Stimulated activated CD8-positive, alpha-beta memory T cell treated with anti-CD3 and anti-CD28 coated beads, Interleukin-7, amount 100 ng/mL, for 48 hours (primary cell): Measurements from ENCODE around the gene ASTN2.
A peak's percentile ranks its signal among the peaks of the same experiment; 100 is the strongest.

ENCODE experiments used
- DNase-seq, 2 donors: peaks; one replicate each; pipeline ENCODE4 v3.0.0-alpha.2; 2020; ENCODE audit warnings: low read depth in 1 of 2; ENCODE audit errors: extremely low read depth in 1 of 2

ASTN2 gene

DNA sequence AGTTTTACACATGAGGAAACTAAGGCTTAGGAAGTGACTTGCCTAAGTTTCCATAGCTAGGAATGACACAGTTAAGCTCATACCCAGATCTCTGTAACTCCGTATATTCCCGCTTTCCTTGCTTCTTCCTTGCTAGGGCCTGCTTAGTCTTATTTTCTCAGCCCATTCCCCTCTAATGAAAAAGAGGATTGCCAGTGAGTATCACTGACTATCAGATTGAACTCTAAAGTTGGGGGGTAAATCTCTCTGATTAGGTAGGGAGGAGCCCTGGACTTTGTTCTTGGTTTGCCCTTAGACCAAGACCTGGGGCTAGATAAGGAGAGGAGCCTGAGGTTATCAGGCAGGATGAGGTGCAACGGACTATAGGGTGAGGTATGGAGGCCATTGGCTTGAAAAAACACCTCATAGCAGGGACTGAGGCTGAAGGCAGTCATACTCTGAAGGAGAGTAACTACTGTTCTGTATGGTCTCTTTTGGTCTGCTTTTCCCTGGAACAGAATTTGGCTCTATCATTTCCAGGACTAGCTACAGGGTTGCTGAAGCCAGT, 725.3 kb downstream of the ASTN2 start:
- no peak for DNase-seq

DNA sequence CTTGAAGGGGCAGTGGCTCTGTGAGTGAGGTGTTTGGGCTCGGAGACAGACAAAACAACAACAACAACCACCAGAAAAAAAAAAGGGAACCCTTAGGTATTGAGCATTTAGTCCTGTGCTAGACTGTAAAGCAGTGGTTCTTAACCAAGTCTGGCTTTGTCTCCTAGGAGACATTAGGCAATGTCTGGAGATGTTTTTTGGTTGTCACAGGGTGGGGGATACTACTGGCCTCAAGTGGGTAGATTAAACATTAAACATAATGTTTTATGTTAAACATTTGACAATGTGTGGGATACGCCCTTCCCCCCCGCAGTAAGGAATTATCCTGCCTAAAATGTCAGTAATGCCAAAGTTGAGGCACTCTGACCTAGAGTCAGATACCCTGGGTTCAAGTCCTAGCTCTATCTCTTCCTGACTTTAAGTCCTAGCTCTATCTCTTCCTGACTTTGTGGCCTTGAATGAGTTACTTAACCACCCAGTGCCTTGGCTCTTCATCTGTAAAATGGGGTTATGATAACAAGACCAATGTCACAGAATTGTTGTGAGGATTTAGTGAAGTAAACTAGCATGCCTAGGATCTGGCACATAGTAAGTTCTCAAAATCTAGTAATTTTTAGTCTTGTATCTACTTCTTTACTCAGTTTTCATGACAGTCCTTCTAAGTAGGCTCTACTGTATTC, 725.9 kb downstream of the ASTN2 start:
- DNase-seq: no peak

DNA sequence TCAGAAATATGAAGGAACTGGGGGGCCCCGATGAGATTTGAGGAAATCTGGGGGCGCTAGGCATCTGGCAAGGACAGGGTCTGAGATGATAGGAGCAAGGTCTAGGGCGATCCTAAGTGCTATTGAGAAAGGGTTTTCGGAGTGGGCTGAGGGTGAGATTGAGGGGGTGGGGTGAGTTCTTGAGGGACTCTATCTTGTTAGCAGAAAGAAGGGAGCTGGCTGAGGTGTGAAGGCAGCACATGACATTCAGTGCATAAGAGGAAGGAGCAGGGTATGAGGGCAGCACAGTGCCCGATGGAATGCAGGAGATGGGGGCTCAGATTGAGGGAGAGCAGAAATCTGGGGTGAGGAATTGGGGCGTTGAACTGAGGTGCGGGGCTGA, 727.1 kb downstream of the ASTN2 start:
- no peak for DNase-seq

DNA sequence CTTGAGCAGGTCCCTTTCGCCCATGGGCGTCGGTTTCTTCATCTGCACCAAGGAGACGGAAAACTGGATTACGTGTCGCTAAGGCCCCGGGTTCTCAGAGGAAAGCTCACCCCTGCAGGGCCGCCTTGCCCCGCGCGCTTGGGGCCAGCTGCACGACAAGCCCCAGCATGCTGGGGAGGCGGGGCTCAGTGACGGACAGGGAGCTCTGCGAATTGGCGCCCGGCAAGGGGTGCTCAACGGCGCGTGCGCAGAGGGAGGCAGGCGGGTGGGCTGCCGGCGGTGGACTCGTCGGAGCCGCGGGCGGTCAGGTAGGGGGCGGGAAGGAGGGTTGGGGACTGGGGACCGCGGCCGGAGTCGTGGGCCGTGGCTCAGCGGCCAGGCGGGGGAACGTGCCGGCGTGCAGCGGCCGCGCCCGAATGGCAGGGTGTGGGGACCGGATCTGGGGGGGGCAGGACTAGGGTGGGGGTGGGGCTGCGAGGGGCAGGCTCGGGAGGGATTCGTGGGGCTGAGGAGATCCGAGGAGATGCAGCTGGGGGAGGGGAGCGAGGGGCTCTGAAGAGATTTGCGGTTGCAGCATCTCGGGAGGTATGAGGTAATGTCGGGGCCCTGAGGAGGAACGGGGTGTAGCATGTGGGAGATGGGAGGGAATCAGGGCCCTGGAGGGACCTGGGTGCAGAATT, 727.6 kb downstream of the ASTN2 start, which contains the start of gene TRIM32:
TRIM32 (plus strand) TSS at position 232 of the 680 bp plus-strand sequence. CDS start 10,438 bp downstream, outside the sequence.
- peak; percentile 80 to 87 for DNase-seq

DNA sequence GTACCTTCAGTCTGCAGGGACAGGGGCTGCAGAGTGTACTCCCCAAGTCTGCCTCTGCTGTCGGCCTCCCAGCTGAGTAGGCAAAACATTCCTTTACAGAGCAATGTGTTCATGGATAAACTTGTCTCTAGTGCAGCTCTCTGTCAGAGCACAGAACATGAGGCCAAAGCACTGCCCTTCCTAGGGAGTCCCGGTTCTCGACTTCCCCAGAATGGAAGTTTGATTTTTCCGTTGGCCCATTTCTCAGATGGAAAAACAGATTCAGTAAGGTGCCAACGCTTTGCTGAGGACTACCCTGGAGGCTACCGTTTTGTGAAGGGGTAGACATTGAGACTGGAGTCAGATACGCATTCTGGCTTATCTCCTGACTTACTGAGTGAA, 728.2 kb downstream of the ASTN2 start:
- DNase-seq: no peak

DNA sequence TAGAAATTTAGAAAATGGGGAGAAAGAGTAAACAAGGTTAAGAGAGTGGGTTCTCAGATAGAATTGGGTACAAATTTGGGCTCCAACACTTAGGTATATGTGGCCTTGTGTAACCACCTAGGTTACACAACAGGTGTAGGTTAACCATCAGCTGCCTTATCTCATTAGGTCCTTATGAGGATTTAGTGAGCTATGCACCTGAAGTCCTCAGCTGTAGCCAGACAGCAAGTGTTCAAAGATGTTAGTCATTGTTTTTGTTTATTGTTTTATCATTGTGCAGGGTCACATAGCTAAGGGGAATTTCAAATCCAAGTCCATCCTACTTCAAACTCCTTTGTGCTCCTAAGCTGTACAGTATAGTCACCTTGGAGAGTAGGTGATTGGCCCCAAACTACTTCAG, 728.7 kb downstream of the ASTN2 start:
- no peak for DNase-seq

DNA sequence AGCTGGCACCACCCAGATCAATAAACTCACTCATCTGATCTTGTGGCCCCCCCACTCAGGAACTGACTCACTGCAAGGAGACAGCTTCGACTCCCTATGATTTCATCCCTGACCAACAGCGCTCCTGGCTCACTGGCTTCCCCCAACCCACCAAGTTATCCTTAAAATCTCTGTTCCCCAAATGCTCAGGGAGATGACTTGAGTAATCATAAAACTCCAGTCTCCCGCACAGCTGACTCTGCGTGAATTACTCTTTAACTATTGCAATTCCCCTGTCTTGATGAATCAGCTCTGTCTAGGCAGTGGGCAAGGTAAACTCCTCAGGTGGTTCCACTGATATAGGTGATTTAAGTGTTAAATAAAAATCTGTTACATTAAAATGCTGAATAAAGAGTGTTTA, 729.7 kb downstream of the ASTN2 start:
- DNase-seq: no peak

DNA sequence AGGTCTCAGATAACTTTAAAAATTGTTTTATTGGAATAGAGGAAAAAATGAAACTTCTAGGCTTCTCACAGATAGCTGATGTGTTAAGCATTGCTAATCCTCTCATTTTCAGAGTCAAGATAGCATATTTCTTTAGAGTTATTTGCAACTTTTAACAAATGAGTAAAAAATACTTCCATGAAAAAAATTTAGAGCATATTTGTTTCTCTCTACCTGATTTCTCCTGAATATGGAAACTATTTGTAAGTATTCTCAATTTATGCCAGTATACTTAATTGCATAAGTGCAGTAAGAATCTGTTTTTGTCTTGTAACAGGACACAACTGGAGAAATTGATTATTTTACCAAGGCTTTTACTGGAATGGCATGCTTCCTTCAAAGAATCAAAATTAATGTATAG, 731.3 kb downstream of the ASTN2 start:
- no peak for DNase-seq

DNA sequence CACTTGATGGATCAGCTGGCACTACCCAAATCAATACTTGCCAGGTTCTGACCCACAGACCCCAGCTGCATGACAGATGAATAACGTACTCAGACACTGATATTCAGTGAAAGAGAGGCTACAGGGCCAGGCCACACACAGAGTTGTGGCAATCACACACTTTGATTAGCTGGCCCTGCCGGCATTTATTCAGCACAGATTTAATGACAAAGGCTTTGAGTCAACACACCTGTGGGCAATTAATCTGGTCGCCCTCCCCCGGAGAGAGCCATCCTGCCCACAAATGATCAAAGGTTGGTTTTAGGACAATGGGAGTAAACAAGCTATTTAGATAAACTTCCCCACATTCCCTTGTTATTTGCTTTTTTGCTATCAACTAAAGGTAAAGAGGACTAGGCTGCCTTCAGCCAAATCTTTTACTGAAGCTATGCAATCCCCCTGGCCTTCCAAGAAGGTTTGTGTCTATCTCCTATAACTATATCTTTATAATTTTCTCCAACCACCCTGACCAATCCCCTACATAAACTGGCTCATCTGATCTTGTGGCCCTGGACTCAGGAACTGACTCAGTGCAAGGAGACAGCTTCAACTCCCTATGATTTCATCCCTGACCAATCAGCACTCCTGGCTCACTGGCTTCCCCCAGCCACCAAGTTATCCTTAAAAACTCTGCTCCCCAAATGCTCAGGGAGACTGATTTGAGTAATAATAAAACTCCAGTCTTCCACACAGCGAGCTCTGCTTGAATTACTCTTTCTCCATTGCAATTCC, 740.5 kb downstream of the ASTN2 start:
- DNase-seq: no peak

DNA sequence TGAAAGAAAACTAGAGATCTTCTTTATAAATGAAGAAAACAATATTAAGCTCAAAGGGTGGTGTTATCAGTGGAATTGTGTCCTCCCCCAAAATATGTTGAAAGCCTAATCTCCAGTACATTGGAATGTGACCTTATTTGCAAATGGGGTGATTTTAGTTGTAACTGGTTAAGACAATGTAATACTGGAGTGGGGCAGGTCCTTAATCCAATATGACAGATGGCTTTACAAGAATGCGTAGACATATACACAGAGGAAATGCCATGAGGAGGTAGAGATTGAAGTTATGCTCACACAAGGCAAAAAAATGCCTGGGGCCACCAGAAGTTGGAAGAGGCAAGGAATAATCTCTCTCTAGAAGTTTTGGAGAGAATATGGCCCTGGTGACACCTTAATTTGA, 741.5 kb downstream of the ASTN2 start:
- DNase-seq: no peak

DNA sequence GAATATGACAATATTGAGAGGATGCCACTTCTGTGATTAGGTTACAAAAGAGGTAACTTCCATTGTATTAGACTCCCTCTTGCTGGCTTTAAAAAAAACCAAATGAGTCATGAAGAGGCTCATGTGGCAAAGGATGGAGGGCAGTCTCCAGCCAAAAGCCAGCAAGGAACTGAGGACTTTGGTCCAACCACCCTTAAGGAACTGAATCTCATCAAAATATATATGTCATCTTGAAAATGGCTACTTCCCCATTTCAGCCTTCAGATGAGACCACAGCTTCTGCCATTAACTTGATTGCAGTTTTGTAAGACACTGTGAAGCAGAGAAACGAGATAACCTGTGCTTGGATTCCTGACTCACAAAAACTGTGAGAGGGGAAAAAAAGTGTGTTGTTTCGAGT, 743.3 kb downstream of the ASTN2 start:
- DNase-seq: no peak

DNA sequence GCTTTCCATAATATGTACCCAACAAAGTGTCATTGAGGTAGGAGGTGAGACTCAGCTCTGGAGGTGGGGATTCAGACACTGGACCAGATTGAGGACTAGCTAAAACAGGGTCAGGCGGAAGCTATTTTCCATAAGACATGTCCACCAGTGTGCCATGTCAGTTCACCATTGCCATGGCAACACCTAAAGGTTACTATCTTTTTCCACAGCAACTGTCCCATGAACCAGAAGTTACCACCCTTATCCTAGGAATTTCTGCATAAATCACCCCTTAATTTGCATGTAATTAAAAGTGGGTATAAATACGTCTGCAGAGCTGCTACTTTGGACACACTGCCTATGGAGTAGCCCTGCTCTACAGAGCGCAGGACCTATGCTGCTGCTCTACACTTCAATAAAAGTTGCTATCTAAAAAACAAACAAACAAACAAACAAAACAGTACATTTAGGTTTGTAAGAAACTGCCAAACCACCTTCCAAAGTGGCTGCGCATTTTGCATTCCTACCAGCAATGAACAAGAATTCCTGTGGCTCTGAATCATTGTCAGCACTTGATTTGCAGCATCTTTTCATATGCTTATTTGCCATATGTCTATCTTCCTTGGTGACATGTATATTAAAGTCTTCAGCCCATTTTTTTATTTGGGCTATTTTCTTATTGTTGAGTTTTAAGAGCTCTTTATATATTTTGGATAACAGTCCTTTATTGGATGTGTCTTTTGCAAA, 745.7 kb downstream of the ASTN2 start:
- no peak for DNase-seq

DNA sequence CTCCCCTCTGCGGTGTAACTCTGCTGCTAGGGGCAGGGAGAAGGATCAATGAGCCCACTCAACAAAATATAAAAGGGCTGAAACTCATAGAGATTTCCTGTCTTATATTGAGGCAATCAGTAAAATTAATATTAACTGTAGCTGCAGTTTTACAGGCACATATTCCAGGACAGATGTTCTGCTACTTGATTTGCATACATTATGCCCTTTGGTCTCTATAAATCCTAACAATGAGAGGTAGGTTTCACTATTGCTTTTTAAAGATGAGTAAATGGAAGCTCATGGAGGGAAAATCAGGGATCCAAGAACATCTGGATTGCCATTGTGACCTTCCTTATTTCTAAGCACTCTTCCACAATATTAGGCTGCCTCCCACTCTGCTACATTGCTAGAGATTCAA, 751.3 kb downstream of the ASTN2 start:
- DNase-seq: no peak

DNA sequence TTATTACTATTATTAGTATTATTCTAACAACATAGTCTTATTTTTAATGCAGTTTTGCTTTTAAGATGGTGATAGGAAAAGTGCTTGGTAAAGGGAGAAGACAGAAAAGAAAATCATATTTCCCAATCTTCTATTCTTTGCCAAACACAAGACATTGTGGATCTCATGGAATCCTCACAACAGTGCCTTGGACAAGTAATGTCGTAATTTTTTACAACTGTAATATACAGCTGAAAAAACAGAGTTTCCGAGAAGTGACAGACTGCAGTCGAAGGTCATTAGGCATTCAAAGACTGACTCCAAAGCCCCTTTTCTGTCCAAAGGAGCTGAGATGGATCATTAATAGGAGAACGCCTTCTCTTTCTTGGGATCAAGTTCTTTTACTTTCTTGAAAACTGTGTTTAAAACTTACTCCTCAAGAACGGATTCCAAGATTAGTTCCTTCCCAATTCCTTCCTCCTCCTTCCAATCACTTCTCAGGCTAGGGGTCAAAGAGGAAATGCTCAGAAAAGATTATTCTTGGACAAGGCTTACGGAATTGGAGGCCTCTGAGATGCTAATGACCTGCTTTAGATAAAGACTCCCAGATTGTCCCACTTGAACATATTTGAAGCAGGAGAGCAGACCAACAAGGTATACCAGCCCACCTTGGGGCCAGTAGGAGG, 752.1 kb downstream of the ASTN2 start:
- DNase-seq: no peak

DNA sequence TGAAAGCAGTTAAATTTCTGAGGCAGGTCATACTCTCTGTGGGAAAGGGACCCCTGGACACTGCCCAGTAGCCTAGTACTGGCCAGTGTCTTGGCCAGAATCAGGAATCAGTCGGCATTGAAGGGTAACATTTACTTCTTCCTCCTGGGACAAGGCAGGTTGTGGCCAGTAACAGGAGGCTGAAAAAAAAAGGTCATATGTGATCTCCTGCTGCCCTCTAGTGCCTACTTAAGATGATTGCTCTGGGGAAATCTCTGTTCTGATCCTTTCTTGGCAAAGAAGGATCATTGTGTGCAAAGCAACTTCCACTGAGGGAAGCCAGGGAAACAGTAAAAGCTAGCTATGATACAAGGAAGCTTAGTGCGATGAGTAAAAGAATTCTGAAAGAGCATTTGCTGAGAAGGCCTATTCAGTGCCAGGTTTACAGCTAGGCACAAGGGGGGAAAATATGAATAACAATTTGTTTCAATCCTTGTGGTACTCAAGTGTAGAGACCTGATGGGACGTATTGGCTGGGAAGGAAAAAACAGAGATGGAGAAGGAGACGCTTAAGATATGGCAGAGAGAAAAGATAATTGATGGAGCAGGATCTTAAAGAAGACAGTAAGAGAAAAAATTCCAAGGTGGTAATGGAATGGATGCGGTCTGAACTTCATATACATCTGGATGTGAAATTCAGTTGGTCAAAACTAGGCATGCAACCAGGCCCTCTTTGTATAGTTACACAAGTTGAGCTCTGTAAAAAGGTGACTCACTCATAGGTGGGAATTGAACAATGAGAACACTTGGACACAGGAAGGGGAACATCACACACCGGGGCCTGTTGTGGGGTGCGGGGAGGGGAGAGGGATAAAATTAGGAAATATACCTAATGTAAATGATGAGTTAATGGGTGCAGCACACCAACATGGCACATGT, 753.6 kb downstream of the ASTN2 start:
- no peak for DNase-seq

DNA sequence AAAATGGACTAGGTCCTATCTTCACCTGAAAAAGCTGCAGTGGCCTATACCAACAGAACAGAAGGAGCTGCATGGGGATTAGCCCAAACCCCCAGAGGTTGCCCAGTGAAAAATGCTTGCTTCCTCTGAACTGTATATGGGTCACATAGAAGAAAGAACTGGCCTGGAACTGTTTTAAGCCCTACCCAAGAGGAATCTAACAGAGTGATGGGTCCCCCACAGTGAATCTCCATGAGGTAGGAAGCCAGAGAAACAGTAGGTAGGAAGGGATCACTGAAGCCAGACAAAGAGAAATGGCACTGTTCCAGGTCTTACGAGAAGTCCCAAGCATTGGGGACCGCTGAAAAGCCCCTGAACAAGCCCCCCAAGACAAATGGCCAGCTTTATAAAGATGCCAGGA, 756.6 kb downstream of the ASTN2 start:
- DNase-seq: no peak

DNA sequence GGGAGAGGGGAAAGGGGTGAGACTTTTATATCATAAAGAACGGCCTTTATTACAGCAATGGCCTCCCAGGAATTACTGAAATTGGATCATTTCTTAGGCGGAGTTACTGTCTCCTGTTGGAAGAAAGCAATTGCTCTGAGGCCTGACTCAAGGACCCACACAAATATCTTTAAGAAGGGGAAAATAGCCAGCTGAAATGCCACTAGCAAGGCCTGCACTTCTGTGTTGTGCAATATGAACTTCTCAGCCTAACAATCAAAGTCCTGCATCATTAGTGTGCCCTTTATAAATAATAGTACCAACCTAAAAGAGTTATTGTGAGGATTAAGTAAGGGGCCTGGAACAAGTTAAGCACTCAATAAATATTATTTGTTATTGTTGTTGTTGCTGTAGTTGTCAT, 757.9 kb downstream of the ASTN2 start:
- DNase-seq: no peak

DNA sequence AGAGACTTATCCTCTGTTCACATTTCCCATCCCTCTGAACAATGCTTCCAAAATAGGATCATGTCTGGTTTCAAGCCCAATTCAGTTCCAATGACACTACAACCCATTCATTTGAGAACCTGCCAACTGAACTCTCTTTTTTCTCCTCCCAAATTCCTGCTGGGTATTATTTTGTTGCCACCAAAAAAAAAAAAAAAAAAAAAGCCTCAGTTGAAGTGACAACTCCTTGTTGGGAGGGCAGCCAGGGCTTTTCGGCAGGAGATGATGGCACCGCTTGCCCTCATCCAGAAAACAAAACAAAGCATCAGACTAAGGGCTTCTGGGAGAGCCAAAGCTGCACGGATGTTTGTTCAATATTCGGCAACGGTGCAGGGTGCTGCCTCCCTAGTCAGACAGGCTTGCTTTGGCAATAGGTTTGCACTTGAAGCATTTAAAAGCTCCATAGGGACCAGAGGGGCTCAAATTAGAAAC, 758.3 kb downstream of the ASTN2 start:
- no peak for DNase-seq

DNA sequence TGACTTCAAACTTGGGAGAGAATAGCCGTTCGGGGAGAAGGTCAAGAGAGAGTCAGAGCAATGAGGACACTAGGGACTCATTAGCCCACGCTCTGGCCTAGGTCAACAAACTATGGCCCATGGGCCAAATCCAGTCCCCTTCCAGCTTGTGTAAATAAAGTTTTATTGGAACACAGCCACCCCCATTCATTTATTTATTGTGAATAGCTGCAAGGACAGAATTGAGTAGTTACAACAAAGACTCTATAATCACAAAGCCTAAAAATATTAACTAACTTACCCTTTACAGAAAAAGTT, 760.9 kb downstream of the ASTN2 start:
- DNase-seq: no peak
